EH (cell line): ENCODE results near the gene ADAMTS13.
"Not testable (repeated sequence)": the region's sequence is repeated elsewhere in the genome, so short reads cannot be mapped to it uniquely, and the experiment has no call there.

Source experiments
- DNase-seq: peaks from one replicate; pipeline ENCODE4 v3.0.0-alpha.2; 2015; ENCODE audit warnings: low read depth

Gene ADAMTS13

GRCh38 chr9:133425049-133425632, 3.0 kb downstream of the ADAMTS13 start:
- DNase-seq: no peak

GRCh38 chr9:133426011-133426410, 3.8 kb downstream of the ADAMTS13 start:
- no peak for DNase-seq

- DNase-seq: no peak
Measured at GRCh38 chr9:133427658-133428348, 5.6 kb downstream of the ADAMTS13 start.

GRCh38 chr9:133428617-133429101, 6.5 kb downstream of the ADAMTS13 start:
- DNase-seq: no peak

GRCh38 chr9:133429214-133429613, 7.0 kb downstream of the ADAMTS13 start:
- DNase-seq: no peak

GRCh38 chr9:133429641-133430161, 7.5 kb downstream of the ADAMTS13 start:
- peak; percentile 16 for DNase-seq

GRCh38 chr9:133430244-133430643, 8.1 kb downstream of the ADAMTS13 start:
- no peak for DNase-seq

- DNase-seq: no peak
Measured at GRCh38 chr9:133433351-133433843, 11.2 kb downstream of the ADAMTS13 start.

GRCh38 chr9:133436681-133437080, 14.5 kb downstream of the ADAMTS13 start:
- no peak for DNase-seq

GRCh38 chr9:133437753-133438531, 15.8 kb downstream of the ADAMTS13 start:
- DNase-seq: no peak

GRCh38 chr9:133439337-133439736, 17.2 kb downstream of the ADAMTS13 start:
- no peak for DNase-seq

- DNase-seq: no peak
Measured at GRCh38 chr9:133440874-133441273, 18.7 kb downstream of the ADAMTS13 start.

GRCh38 chr9:133441571-133441970, 19.4 kb downstream of the ADAMTS13 start:
- no peak for DNase-seq

GRCh38 chr9:133443248-133443647, 21.1 kb downstream of the ADAMTS13 start:
- no peak for DNase-seq

- DNase-seq: peak; percentile 14
Measured at GRCh38 chr9:133443982-133444381, 21.8 kb downstream of the ADAMTS13 start.

GRCh38 chr9:133445293-133445969, 23.3 kb downstream of the ADAMTS13 start:
- DNase-seq: no peak

- DNase-seq: no peak
Measured at GRCh38 chr9:133448487-133448972, 26.4 kb downstream of the ADAMTS13 start.

- DNase-seq: no peak
Measured at GRCh38 chr9:133449760-133450159, 27.6 kb downstream of the ADAMTS13 start.

- DNase-seq: not testable (repeated sequence)
Measured at GRCh38 chr9:133451865-133452264, 29.7 kb downstream of the ADAMTS13 start.

- no peak for DNase-seq
Measured at GRCh38 chr9:133452562-133452961, 30.4 kb downstream of the ADAMTS13 start.

- no peak for DNase-seq
Measured at GRCh38 chr9:133453651-133454050, 31.5 kb downstream of the ADAMTS13 start.

- no peak for DNase-seq
Measured at GRCh38 chr9:133454325-133454724, 32.2 kb downstream of the ADAMTS13 start.
